WTC11 (cell line): ENCODE data around the gene QKI.

Source experiments
- CBFB ChIP-seq: sonication (generic); formaldehyde crosslinking; IDR thresholded peaks from 2 replicates; pipeline ENCODE4 v1.8.1; 2022; ENCODE audit warnings: mild to moderate bottlenecking, low read depth, missing genetic modification reagents
- CREB1 ChIP-seq: sonication (generic); formaldehyde crosslinking; IDR thresholded peaks from 2 replicates; pipeline ENCODE4 v1.8.0; 2023; ENCODE audit warnings: mild to moderate bottlenecking, missing genetic modification reagents
- ESRRA ChIP-seq: sonication (generic); formaldehyde crosslinking; IDR thresholded peaks from 2 replicates; pipeline ENCODE4 v1.8.1; 2022; ENCODE audit warnings: mild to moderate bottlenecking, missing genetic modification reagents, borderline replicate concordance
- ETV6 ChIP-seq: sonication (generic); formaldehyde crosslinking; IDR thresholded peaks from 2 replicates; pipeline ENCODE4 v1.8.1; 2022; ENCODE audit warnings: mild to moderate bottlenecking, missing genetic modification reagents
- MAX ChIP-seq: sonication (generic); formaldehyde crosslinking; IDR thresholded peaks from 2 replicates; pipeline ENCODE4 v1.8.0; 2022; ENCODE audit warnings: mild to moderate bottlenecking, missing genetic modification reagents
- USF1 ChIP-seq: sonication (generic); formaldehyde crosslinking; IDR thresholded peaks from 2 replicates; pipeline ENCODE4 v1.8.0; 2022; ENCODE audit warnings: mild to moderate bottlenecking, missing genetic modification reagents
- ZNF138 ChIP-seq: sonication (generic); formaldehyde crosslinking; conservative IDR thresholded peaks from 2 replicates; pipeline ENCODE4 v1.8.1; 2022; ENCODE audit warnings: mild to moderate bottlenecking, moderate library complexity, missing genetic modification reagents
- ZNF416 ChIP-seq: fragments of 250-450 bp; sonication (Bioruptor Pico); IDR thresholded peaks from 2 replicates; pipeline ENCODE4 v1.9.0; 2021; ENCODE audit warnings: mild to moderate bottlenecking, inconsistent platforms
- TF ChIP-seq, protein P1 (sequence below): fragments of 200-600 bp; IDR thresholded peaks from 2 replicates; pipeline ENCODE4 v1.8.0; 2022; ENCODE audit warnings: antibody characterized with exemption
- TF ChIP-seq, protein P2 (sequence below): sonication (generic); formaldehyde crosslinking; IDR thresholded peaks from 2 replicates; pipeline ENCODE4 v1.8.1; 2023; ENCODE audit warnings: mild to moderate bottlenecking, missing genetic modification reagents, moderate library complexity

GRCh38 chr6:163466839-163467390 is 52.4 kb downstream of the QKI start:
- TF ChIP-seq MAX (CRISPR knock-in tag): no peak
- TF ChIP-seq ESRRA (CRISPR knock-in tag): no peak
- TF ChIP-seq, protein P1, sequence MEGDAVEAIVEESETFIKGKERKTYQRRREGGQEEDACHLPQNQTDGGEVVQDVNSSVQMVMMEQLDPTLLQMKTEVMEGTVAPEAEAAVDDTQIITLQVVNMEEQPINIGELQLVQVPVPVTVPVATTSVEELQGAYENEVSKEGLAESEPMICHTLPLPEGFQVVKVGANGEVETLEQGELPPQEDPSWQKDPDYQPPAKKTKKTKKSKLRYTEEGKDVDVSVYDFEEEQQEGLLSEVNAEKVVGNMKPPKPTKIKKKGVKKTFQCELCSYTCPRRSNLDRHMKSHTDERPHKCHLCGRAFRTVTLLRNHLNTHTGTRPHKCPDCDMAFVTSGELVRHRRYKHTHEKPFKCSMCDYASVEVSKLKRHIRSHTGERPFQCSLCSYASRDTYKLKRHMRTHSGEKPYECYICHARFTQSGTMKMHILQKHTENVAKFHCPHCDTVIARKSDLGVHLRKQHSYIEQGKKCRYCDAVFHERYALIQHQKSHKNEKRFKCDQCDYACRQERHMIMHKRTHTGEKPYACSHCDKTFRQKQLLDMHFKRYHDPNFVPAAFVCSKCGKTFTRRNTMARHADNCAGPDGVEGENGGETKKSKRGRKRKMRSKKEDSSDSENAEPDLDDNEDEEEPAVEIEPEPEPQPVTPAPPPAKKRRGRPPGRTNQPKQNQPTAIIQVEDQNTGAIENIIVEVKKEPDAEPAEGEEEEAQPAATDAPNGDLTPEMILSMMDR: no peak
- no peak for TF ChIP-seq ETV6 (CRISPR knock-in tag)
- TF ChIP-seq CREB1 (CRISPR knock-in tag): no peak
- TF ChIP-seq, protein P2, sequence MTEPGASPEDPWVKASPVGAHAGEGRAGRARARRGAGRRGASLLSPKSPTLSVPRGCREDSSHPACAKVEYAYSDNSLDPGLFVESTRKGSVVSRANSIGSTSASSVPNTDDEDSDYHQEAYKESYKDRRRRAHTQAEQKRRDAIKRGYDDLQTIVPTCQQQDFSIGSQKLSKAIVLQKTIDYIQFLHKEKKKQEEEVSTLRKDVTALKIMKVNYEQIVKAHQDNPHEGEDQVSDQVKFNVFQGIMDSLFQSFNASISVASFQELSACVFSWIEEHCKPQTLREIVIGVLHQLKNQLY (CRISPR knock-in tag): no peak
- TF ChIP-seq CBFB (CRISPR knock-in tag): no peak
- no peak for TF ChIP-seq USF1 (CRISPR knock-in tag)
- TF ChIP-seq ZNF138: no peak
- no peak for TF ChIP-seq ZNF416 (CRISPR knock-in tag)
